Choroid plexus epithelial cell (primary cell): ENCODE results near the gene SLC24A3.

Experiments
- DNase-seq: peaks from one replicate; pipeline ENCODE4 v3.0.0-alpha.2; 2010; ENCODE audit warnings: low read depth
- H3K4me3 ChIP-seq: 2 replicates; pipeline ENCODE4 v1.5.1; 2011; ENCODE audit warnings: low read depth, mild to moderate bottlenecking, control low read depth, low read length, moderate library complexity
- TF ChIP-seq, protein P1 (sequence below): conservative IDR thresholded peaks from 2 replicates; pipeline ENCODE4 v1.5.1; 2011; ENCODE audit warnings: low read depth, mild to moderate bottlenecking, control low read depth, inconsistent platforms, low read length, moderate library complexity

The SLC24A3 gene

GRCh38 chr20:19770375-19770774, 557.9 kb downstream of the SLC24A3 start:
- DNase-seq, result no peak
- TF ChIP-seq, protein P1, sequence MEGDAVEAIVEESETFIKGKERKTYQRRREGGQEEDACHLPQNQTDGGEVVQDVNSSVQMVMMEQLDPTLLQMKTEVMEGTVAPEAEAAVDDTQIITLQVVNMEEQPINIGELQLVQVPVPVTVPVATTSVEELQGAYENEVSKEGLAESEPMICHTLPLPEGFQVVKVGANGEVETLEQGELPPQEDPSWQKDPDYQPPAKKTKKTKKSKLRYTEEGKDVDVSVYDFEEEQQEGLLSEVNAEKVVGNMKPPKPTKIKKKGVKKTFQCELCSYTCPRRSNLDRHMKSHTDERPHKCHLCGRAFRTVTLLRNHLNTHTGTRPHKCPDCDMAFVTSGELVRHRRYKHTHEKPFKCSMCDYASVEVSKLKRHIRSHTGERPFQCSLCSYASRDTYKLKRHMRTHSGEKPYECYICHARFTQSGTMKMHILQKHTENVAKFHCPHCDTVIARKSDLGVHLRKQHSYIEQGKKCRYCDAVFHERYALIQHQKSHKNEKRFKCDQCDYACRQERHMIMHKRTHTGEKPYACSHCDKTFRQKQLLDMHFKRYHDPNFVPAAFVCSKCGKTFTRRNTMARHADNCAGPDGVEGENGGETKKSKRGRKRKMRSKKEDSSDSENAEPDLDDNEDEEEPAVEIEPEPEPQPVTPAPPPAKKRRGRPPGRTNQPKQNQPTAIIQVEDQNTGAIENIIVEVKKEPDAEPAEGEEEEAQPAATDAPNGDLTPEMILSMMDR, result no peak
- H3K4me3 ChIP-seq, result no peak overlapping the region

GRCh38 chr20:19771031-19771430, 558.6 kb downstream of the SLC24A3 start:
- TF ChIP-seq, protein P1, result no peak
- H3K4me3 ChIP-seq, result no peak overlapping the region
- DNase-seq, result no peak
